Measurements from ENCODE around the gene COL5A1.

The COL5A1 gene

DNA sequence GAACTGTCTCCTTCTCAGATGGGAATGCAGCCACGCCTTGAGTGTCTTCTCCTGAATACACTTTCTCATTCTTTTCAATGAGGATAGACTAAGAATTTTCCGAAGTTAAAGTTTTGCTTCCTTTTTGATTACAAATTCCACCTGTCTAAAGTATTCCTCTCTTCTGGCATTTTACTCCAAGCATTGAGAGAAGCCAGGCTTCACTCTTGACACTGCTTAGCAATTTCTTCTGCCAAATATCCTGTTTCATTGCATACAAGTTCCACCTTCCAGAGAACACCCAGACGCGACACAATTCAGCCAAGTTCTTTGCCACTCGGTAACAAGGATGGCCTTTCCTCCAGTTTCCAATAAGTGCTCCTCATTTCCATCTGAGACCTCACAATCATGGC lies 35.6 kb upstream of the COL5A1 start:
- H3K4me3 ChIP-seq (ENCODE audit: low read depth, low read length) = no peak overlapping the region
- DNase-seq (ENCODE audit: low read depth) = no peak

DNA sequence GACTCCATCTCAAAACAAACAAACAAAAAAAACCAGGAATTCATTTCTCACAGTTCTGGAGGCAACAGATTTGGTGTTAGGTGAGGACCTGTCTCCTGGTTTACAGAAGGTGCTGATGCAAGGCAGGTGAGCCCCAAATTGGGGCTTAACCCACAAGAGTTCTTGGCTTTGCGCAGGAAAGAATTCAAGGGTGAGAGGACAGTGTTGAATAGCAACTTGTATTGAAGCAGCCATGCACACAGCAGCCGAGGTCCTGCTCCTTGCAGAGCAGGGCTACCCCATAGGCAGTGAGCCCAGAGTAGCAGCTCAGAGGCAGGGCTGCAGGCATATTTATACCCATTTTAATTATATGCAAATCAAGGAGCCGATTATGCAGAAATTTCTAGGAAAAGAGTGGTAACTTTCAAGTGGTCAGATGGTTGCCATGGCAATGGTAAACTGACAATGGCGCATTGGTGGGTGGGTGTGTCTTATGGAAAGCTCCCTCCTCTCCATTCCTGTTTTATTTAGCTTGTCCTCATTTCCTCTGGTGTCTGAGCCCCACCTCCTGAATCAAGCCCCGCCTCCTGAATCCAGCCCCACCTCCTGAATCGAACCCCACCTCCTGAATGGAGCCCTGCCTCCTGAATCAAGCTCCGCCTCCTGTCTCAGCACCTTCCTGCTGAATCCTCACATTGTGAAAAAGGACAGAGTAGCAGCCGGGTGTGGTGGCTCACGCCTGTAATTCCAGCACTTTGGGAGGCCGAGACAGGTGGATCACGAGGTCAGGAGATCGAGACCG lies 34.5 kb upstream of the COL5A1 start:
- DNase-seq (ENCODE audit: low read depth) = no peak
- no peak overlapping the region for H3K4me3 ChIP-seq (ENCODE audit: low read depth, low read length)

DNA sequence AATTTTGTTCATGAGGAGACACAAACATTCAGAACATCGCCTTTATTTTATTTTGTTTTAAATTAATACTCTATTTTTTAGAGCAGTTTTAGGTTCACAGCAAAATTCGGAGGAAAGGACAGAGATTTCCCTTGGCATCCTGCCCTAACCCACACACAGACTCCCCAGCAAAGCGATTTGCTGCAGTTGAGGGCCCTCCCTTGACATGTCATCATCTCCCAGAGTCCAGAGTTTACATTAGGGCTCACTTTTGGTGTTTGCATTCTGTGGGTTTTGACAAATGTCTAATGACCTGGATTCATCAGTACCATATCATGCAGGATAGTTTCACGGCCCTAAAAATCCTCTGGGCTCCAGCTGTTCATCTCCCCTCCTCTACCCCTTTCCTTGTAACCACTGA lies 33.6 kb upstream of the COL5A1 start:
- DNase-seq (ENCODE audit: low read depth) = no peak
- no peak overlapping the region for H3K4me3 ChIP-seq (ENCODE audit: low read depth, low read length)

DNA sequence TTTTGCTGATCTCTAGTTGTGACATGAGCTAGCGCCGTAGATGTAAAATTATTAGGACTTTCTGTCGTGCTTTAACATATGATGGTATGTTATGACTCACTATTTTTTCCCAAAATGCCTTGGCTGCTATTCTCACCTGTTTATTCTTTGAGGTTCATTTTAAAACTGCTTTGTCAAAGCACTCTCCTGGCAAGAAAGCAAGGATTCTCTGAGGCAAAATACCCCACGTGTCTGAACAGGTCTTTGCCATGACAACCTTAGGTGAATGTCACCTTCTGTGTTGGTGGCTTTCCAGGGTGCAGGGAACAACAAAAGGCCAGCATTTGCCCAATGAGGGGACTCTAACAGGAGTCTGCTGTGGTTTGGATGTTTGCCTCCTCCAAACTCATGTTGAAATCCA lies 30.6 kb upstream of the COL5A1 start:
- H3K4me3 ChIP-seq (ENCODE audit: low read depth, low read length) = no peak overlapping the region
- DNase-seq (ENCODE audit: low read depth) = no peak

DNA sequence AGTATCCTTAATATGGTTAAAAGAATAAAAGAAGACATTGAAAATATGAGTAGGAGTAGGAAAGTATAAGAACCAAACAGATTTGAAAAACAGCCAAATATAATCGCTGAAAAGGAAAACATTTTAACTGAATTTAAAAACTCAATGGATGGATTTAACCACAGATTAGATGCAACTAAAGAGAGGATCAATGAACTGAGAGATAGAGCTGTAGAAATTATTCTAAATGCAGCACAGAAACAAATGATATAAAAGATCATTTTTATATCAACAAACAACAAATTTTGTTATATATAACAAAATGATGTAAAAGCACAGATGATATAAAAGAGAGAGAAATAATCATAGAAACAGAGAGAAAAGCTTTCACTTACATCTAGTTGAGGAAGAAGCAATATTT lies 29.3 kb upstream of the COL5A1 start:
- no peak overlapping the region for H3K4me3 ChIP-seq (ENCODE audit: low read depth, low read length)
- no peak for DNase-seq (ENCODE audit: low read depth)

DNA sequence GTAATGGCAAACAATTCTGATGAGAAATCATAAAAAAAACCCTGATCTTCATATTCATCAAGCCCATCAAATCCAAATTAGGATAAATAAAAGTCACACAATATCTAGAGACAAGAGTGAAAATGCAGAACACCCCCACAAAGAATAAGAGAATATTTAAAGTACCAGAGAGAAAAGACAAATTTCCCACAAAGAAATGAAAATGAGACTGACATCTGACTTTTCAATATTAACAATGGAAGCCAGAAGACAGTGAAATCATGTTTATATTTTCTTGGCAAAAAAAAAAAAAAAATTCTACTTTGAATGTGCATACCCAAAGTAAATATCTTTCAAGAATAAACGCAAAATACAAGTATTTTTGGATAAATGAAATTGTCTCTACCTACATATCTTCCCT lies 28.9 kb upstream of the COL5A1 start:
- H3K4me3 ChIP-seq (ENCODE audit: low read depth, low read length) = no peak overlapping the region
- DNase-seq (ENCODE audit: low read depth) = no peak

DNA sequence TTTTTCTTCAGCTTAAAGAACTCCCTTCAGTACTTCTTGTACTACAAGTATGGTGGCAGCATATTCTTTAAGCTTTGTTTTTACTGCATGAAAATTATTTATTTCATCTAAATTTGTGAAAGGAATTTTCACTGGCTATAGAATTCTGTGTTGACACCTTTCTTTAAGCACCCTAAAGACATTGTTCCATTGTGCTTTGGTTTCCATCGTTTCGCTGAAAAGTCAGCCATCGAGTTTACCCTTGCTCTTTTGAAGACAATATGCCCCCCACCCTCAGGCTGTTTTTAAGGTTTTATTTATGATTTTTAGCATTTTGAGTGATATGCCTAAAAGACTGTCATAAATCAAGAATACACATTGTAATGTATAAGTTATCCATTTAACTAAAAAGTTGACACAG lies 27.3 kb upstream of the COL5A1 start:
- no peak overlapping the region for H3K4me3 ChIP-seq (ENCODE audit: low read depth, low read length)
- no peak for DNase-seq (ENCODE audit: low read depth)

DNA sequence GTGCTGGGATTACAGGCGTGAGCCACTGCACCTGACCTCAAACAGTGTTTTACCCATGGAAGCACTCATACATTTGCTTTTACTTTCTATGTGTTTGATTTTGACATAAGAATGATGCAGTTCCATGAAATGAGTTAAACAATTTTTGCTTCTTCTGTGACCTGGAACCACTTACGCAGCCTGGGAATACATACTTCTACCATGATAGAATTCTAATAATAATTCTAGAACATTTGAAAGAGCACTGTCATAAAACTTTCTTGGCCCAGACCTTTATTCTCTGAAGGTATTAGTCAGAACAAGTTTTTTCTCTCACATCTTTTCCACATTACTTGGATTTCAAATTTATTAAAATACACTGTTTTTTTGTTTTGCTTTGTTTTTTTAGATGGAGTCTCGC lies 25.3 kb upstream of the COL5A1 start:
- no peak overlapping the region for H3K4me3 ChIP-seq (ENCODE audit: low read depth, low read length)
- DNase-seq (ENCODE audit: low read depth) = no peak

DNA sequence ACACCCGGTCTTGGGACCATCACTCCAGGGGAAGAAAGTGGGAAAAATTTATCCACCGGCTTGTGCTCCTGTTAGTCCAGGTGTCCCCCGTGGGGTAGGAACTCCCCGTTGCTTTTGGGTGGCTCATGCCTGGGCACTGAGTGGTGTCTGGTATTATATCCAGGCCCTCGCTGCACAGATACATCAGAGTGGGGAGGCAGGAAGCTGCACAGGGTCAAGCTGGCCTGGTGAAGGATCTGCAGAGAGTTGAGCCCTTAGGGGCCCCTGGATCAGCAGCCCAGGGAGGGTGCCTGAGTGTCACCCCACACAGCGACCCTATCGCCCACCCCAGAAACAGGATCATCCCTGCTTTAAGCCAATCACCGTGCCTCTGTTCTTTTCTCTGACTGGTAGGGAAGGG lies 24.4 kb upstream of the COL5A1 start:
- no peak overlapping the region for H3K4me3 ChIP-seq (ENCODE audit: low read depth, low read length)
- no peak for DNase-seq (ENCODE audit: low read depth)

DNA sequence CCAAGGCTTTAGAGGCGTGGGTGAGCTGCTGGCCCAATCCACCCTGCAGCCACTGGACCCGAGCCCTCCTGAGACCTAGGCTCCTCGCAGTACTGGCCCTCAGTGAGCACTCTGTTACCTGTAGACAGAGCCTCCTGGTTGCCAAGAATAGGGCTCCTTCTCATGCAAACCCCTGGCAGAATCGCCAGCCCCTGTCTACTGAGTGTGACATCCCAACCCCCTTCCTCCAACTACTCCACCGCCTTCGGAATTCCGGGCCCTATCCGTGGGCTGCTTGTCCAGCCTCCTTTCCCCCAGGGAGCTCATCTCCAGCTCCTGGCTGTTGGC lies 23.8 kb upstream of the COL5A1 start:
- no peak for DNase-seq (ENCODE audit: low read depth)

DNA sequence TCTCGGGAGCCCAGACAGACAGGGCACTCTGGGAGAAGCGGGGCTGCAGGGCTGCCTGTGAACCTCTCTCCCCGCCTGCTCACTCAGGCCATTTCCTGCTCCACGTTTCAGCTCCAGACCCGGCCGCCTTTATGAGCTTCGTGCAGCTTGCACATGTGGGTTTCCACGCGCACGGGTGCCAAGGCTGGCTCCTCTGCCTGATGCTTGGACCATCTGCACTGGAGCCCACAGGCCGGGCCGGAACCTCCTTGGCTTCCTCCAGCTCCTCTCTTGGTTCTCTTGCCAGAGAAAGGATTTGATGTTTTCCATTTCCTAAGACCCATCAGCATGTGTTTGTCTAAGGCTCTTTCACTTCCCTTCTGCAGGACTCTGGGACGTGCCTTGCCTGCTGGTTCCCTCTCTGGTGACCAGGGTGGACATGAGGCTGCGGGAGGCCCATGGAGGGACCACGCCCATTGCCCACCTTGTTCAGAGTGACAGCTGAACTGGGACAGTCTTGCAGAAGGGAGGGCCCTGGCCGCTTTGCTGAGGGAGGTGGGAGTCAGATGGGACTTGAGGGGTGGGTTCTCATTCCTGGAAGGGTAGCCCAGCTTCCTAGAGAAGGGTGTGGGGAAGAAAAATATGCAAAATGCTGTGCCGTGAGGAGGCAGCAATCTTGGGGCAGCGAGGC lies 23.3 kb upstream of the COL5A1 start:
- no peak overlapping the region for H3K4me3 ChIP-seq (ENCODE audit: low read depth, low read length)
- DNase-seq (ENCODE audit: low read depth) = no peak

More for the DNA sequence above, 23.8 kb upstream of the COL5A1 start:
- no peak overlapping the region for H3K4me3 ChIP-seq (ENCODE audit: low read depth, low read length)

DNA sequence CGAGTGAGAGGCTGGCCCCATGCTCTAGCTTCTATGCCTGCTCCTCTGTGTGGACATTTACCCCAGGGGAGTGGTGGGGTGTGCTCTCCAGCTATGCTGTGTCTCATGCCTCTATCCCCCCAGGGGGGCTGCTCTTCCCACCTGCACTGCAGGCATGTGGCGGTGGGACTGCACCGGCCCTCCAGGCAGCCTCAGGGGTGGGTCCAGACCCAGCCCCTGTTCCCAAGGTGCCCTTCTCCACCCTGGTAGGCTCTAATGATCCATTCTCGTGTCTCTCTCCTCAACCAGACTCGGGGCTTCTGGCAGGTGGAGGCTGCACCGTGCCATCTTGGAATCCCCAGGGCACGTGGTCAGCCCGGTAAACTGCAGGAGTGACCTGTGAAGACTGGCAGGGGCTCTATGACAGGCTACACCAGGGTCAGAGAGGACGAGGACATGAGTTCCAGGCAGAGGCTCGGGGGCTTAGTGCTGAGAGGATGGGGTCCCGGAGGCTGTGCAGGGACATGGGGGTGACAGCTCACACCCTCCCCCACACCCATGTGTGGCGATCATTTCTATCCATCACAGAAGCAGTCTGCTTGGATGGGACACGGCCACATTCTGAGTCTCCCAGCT lies 22.7 kb upstream of the COL5A1 start:
- no peak for DNase-seq (ENCODE audit: low read depth)

DNA sequence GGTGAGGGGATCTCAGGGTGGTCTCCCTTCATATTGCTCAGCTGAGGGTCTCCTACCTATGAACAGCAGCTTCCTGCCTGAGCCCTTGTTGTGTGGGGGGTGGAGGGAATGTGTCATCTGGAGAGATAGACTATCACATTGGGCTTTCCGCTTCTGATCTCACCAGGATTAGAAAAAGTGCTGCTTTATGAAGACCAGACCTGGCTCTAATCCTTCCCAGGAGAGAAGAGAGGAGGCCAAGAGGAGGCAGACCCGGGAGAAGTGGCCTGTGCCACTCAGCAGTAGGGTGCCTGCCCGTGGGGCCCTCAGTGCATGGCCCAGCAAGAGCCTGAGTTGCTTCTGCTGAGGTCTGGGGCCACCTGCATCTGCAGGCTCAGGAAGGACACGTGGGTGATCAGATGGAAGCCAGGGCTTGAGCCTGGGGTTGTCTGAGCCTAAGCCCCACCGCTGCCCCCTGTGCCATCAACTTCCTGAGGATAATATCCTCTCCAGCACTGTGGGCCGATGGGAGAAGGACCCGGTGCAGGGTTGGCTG lies 22.1 kb upstream of the COL5A1 start:
- no peak for DNase-seq (ENCODE audit: low read depth)
- no peak overlapping the region for H3K4me3 ChIP-seq (ENCODE audit: low read depth, low read length)

More for the DNA sequence above, 22.7 kb upstream of the COL5A1 start:
- no peak overlapping the region for H3K4me3 ChIP-seq (ENCODE audit: low read depth, low read length)

DNA sequence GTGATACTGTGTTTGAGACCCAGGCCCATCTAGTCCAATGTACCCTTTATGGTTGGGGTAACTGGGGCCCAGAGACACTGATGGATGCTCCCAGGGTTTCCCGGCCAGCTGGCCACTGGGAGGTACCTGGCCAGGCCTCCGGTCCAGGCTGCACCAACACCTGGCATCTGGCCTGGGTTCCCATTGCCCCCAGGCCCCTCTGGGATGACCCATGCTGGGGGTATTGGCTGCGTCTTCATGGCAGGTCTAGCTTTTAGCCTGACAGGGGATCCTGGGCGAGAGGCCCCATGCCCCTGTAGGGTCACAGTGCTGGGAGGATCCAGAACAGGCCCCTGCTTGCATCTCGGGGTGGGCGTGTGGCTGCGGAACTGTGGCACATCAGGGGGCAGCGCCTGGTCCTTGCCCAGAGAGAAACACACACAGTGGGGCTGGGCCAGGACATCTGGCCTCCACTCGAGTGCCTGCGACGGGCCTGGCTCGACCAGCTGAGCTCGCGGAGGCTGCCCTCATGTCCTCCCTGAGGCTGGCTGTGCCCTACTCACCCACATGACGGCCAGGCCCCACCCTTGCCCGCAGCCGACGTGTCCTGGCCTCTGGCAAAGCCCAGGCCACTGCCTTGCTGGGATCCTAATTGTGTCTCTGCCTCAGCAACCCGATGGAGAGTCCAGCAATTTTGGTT lies 21.5 kb upstream of the COL5A1 start:
- DNase-seq (ENCODE audit: low read depth) = no peak
- no peak overlapping the region for H3K4me3 ChIP-seq (ENCODE audit: low read depth, low read length)

DNA sequence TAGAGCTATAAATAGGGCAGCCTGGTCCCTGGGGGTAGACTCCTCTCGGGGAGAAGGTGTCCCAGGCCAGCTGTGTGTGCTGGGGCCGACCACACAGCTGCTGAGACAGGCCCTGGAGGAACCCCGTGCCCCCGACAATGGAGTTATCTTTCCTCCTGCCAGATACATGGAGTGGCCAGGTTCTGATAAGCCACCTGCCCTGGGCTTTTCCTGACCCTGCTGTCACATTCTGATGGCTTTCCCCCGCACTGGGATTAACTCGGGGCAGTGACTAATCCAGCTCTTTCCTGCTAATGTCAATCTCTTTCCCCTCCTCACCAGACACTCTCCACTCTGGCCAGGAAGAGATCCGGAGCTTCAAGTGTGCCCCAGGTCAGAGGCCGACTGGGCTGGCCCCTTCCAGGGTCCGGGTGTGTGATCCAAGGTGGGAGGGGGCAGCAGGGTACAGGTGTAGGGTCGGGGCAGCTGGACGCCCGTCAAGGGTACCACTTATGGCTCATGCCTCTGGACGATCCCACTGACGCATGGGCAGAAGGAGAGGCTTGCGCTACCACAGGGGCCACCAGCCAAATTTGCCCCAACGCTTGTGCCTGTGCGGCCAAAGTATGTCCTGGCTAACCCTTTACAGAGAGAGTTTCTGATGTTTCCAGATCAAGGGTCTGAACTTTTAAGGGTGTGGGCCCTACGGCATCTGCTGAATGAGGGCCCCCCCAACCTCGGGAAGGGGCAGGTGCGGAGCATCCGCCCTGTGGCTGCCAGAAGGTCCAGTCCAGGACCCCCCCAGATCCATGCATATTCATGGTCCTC lies 20.6 kb upstream of the COL5A1 start:
- no peak for DNase-seq (ENCODE audit: low read depth)
- H3K4me3 ChIP-seq (ENCODE audit: low read depth, low read length) = no peak overlapping the region

DNA sequence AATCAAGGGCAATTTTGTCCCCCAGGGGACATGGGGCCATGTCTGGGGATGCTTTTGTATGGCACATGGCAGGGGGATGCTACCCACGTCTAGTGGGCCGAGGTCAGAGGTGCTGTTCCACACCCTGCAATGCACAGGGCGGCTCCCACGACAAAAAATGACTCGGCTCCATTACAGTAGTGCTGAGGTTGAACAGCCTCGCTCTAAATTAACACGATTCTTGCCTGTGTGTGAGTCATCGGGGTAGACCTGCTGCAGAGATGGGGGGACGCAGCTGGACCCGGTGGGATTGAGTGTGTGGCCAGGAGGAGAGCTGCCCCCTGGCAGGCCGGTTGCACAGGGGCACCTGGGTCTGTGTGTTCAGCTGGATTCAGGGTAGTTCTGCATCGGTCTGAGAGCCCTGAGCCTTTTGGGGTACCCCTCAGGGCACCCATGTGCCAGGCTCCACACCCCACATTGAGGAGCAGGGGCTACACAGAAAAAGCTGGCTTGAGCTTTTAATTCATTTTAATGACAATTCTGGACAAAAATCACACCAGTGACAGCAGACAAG lies 20.0 kb upstream of the COL5A1 start:
- no peak overlapping the region for H3K4me3 ChIP-seq (ENCODE audit: low read depth, low read length)
- DNase-seq (ENCODE audit: low read depth) = no peak

DNA sequence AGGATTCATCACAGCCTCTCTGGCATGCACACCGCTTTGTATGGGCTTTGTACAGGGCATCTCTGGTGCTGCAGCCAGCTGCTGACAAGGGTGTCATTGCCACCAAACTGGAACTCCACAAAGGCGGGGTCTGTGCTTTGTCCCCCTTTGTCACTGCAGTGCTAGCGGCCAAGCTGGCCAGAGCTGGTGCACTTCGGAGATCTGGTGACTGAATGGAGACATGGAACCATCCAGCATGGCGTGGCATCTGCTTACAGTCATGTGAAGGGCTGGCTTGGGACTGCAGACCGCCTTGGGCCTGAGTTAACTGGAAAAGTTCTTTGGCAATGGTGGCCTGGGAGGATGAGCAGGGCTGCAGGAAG lies 18.7 kb upstream of the COL5A1 start:
- H3K4me3 ChIP-seq (ENCODE audit: low read depth, low read length) = no peak overlapping the region
- no peak for DNase-seq (ENCODE audit: low read depth)

DNA sequence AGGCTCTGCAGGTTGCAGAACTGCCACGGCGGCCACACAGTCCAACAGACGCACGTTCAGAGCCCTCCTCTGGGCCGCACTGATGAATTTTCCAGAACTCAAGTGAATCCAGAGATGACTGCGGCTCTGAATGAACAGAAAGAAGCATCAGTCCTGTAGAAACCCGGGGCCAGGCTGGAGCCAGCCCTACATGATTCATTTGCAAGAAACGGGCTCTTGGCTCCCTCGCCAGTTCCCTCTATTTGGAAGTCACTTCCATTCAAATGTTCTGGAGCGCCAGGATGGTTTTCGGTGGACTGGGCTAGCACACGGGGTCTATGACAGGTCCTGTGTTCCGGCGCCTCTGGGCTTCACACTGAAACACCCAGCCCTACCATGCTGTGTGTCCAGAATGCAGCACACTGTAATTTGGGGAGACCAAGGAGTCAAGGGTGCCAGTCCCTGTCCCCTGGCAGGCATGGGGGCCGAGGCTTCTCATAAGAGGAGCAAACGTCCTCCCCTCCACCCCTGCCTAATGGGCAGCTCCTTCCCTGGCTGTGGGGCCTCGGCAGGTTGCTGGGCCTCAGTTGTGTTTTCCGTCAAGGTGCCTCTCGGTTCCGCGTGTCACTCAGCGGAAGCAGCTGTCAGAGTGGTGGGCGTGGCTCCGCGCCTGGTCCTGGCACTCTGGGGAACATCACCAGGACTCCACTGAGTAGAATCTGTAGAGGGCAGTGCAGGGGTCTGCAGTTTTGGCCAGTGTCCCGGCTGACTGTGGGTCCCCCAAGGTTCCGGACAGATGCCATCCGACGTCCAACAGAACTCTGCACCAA lies 18.1 kb upstream of the COL5A1 start:
- no peak overlapping the region for H3K4me3 ChIP-seq (ENCODE audit: low read depth, low read length)
- DNase-seq (ENCODE audit: low read depth) = no peak

All from skeletal muscle cell (primary cell).